NCI-H1048 (cell line): ENCODE data around the gene PC.

Experiments used
- DNase-seq: peaks from one replicate; lab custom pipeline; 2025; lab: John Stamatoyannopoulos, UW

The PC gene

GRCh38 chr11:66867425-66868040, 90.7 kb downstream of the PC start:
- no peak for DNase-seq

GRCh38 chr11:66866511-66866986, 91.6 kb downstream of the PC start:
- DNase-seq, result no peak

GRCh38 chr11:66866007-66866406, 92.2 kb downstream of the PC start:
- no peak for DNase-seq

- DNase-seq, result no peak
Observed at GRCh38 chr11:66864924-66865697, 93.1 kb downstream of the PC start.

GRCh38 chr11:66864172-66864901, 93.8 kb downstream of the PC start:
- no peak for DNase-seq

- DNase-seq, result no peak
Observed at GRCh38 chr11:66863428-66864125, 94.6 kb downstream of the PC start.

GRCh38 chr11:66862559-66863037, 95.6 kb downstream of the PC start:
- DNase-seq, result no peak

- no peak for DNase-seq
Observed at GRCh38 chr11:66861774-66862558, 96.2 kb downstream of the PC start.

GRCh38 chr11:66861038-66861773, 97.0 kb downstream of the PC start:
- DNase-seq, result no peak

GRCh38 chr11:66860449-66860831, 97.7 kb downstream of the PC start:
- DNase-seq, result no peak

- no peak for DNase-seq
Observed at GRCh38 chr11:66859686-66860448, 98.3 kb downstream of the PC start.

GRCh38 chr11:66858939-66859685, 99.1 kb downstream of the PC start:
- no peak for DNase-seq

- no peak for DNase-seq
Observed at GRCh38 chr11:66858186-66858938, 99.8 kb downstream of the PC start.

- DNase-seq, result no peak
Observed at GRCh38 chr11:66857927-66858185, 100.3 kb downstream of the PC start.

- DNase-seq, result no peak
Observed at GRCh38 chr11:66857234-66857926, 100.8 kb downstream of the PC start.

GRCh38 chr11:66856496-66857233, 101.5 kb downstream of the PC start, which contains the start of gene LRFN4:
Gene LRFN4, plus strand, starts transcription at chr11:66857064. Its CDS starts 681 bp downstream, at chr11:66857745.
- DNase-seq, result peak; percentile 12
